NCI-H69 (cell line): ENCODE measurements around the gene SIK3.
"Not testable (repeated sequence)": the region's sequence is repeated elsewhere in the genome, so short reads cannot be mapped to it uniquely, and the experiment has no call there.

Source experiments
- DNase-seq: peaks from one replicate; lab custom pipeline; 2025; lab: John Stamatoyannopoulos, UW

The SIK3 gene

DNA sequence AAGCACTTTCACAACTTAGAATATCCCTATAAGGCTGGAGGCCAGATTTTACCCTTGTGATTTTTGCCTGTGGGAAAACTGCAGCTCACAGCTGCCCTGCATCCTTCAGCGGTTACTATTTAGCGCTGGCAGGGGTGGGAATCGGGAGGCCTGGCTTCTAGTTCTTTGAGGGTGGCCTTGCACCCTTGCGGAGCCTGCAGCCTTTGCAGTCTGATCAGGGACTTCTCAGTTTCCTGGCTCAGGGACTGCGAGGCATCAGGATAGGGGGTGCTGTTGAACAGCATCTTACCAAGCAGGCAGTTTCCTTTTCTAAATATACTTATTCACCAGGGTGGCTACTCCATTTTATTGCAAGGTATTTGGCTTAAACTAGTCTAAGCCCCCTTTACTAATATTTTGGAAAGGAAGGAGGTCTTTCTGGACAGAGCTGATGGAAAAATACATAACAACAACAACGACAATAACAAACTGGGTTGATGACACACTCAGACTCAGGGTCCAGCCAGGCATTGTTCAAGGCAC is 257.9 kb downstream of the SIK3 start:
- DNase-seq: peak; percentile 37

DNA sequence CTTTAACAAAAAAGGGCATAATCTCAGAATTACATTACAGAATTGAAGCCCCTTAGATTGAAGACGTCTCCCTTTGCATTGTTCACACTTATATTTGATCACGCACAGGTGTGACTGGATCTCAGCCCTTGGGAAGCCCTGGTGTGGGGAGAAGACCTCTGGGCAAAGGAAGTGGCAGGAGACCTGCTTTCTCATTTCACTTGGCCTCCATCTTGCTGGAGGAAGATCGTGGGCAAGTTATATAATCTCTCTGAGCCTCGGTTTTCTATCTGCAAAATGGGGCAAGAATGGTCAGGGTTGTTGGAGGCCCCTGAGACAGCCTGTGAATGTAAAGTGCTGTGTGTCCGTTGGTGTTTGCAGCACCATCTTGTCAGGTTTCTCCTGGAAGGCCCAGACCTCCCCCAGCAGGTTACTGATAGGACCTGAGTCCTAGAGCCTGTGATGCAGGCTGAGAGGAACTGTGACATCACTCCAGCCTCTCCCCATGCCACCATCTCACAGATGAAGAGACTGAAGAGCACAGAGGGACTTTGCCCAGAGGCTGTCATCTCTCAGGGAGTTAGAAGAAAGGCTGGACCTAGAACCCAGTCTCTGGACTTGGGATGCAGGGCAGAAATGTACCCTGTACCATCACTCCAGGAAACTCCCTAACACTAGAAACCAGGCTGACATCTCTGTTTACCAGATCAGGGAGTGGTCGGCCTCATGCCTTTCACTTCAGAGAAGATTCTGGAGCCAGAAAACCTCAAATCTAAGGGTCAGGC is 259.7 kb downstream of the SIK3 start:
- DNase-seq: no peak

DNA sequence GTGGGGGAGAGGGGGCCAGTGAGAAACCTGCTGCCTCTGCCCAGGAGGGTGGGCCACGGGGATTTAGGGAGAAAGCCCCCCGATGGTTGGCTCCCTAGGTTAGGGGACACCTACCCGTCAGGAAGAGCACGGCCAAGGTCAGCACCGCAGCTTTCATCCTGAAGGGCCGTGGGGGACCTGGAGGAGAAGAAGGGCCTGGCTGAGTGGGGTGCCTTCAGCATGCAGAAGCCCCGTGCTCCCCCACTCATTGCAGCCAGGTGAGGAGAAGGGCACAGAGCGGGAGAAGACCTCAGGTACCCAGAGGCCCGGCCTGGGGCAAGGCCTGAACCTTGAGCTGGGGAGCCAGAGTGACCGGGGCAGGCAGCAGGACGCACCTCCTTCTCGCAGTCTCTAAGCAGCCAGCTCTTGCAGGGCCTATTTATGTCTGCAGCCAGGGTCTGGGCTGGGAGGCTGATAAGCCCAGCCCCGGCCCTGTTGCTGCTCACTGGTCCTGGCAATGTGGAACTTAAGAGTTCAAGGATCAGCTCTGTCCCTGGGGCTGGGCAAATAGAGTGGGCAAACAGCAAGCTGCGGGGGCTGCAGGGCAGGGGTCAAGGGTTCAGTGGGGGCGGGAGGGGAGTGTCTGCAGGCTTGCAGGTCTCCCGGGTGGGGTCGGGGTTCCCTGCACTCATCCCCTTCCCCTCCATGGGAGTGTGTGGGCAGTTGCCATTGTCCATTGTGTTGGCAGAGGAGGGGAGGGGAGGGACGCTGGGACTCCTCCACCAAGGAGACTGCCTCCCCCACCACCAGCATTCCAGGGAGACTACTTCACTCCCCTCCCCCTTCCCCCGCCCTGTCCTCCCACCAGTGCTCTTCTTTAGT is 260.8 kb downstream of the SIK3 start, which contains the start of gene APOA1:
Gene APOA1, minus strand, starts transcription at position 392 of the 861 bp plus-strand sequence. Its CDS starts 235 bp downstream, at position 157.
- no peak for DNase-seq

DNA sequence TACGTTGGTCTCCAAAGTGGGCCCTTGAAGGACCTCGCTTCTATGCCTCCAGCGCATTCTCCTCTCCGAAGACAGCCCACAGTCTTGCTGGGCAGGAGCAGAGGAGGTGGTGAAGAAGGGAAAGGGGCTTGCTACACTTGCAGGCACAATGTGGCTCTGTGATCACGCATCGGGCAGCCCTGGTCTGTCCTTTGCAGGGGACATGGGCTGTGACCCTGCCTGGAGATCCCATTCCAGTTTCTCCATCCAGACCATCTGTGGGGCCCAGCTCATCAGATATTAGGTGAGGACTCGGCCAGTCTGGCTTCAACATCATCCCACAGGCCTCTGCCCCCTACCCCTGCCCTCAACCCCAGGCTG is 261.6 kb downstream of the SIK3 start:
- DNase-seq: no peak

DNA sequence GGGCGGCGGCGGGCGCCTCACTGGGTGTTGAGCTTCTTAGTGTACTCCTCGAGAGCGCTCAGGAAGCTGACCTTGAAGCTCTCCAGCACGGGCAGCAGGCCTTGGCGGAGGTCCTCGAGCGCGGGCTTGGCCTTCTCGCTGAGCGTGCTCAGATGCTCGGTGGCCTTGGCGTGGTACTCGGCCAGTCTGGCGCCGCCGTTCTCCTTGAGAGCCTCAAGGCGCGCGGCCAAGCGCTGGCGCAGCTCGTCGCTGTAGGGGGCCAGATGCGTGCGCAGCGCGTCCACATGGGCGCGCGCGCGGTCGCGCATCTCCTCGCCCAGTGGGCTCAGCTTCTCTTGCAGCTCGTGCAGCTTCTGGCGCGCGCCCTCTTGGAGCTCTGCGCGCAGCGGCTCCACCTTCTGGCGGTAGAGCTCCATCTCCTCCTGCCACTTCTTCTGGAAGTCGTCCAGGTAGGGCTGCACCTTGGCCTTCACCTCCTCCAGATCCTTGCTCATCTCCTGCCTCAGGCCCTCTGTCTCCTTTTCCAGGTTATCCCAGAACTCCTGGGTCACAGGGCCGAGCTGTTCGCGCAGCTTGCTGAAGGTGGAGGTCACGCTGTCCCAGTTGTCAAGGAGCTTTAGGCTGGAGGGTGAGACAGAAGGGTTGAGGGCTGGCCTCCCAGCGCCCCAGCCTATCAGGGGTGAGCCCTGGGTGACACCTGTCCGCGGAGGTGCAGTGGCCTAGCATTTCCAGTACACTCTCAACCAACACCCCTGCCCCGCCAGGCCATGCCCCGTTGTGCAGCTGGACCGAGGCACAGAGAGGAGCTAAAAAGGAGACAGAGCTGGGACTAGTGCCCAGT is 262.2 kb downstream of the SIK3 start:
- DNase-seq: peak; percentile 99

DNA sequence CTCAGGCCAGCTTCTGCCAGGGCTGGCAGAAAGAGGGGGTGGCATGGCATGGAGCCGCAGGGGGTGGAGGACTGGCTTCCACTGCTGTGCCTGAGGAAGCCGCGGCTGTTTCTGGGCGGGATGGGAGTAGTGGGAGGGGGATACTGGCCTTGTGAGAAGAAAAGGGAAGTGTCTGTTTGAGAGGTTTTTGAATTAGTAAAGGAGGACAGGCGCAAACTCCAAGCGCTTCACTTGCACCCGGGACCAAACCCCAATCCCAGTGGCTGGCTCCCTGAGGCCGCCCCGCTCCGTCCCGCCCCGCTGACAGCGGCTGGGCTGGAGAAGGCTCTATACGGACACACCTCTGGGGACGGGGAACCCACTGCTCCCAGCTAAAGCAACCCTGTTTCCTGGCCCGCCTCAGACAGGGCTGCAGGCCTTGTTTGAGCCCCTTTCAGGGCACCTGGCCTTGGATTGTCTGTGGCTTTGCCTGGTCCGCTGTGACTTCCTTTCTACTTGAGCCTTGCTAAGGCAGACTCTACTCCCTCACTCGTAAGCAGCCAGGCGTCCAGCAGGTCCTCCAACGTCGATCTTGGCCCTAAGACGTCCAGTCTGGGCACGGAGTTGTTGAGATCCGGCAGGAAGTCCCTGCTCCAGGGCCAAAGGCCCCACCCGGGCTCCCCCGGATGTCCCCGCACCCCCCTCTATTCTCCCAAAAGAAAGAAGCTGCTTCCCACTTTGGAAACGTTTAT is 263.0 kb downstream of the SIK3 start:
- peak; percentile 27 for DNase-seq

DNA sequence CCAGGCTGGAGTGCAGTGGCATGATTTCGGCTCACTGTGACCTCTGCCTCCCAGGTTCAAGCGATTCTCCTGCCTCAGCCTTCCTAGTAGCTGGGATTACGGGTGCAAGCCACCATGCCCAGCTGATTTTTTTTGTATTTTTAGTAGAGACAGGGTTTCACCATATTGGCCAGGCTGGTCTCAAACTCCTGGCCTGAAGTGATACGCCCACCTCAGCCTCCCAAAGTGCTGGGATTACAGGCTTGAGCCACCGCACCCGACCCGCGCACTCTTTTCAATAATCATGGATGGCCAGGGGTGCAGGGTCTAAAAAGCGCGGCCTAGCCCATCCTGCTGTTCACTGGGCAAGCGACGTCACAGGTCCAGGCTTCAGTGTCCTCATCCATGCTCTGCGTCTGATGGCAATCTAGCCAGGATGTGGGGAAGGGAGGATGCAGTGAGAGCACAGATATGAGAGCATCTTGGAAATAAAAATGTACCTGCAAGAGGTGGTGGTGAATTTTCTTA is 263.6 kb downstream of the SIK3 start:
- DNase-seq: not testable (repeated sequence)

DNA sequence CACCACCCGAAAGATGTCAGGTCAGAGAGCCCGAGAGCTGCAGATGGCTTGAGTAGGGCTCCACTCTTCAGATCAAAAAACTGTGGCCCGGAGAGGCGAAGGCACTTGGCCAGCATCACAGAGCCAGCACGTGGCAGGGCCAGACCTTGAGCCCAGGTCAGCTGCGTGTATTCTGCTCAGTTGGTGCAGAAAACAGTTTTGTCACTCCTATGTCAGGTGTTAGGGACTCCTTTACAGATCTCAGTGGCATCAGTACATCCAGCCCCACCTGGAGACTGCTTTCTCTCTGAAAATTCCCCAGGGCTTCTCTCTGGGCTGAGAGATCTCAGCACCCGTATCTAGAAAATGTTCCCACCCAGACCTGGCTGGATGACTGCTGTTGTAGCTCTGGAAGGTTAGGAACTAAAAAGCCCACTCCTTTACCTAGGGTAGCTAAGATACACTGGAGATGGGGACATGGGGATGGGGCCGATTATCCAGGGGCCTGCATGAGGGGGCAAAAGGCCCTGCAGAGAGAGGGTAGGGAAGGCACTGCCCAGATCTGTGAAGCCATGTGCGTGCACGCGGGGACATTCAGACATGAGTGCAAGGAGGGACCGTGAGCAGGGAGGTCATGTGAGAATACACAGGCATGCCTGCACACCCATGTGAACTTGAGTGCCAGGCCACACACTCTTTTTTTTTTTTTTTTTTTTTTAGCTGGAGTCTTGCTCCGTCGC is 264.3 kb downstream of the SIK3 start:
- no peak for DNase-seq

DNA sequence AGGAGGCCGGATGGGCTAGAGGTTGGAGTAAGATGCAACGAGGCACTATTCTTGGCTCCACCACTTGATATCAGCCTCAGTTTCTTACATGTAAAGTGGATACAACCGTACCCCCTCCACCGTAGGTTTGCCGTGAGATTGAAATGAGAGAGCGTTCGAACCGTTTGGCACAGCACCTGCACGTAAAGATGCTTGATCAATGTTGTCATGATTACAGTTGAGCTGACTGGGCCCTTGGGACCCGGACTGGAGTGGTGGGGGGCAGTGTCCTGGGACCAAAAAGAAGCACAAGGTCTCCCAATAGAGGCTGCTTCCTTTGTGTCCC is 264.8 kb downstream of the SIK3 start:
- DNase-seq: no peak

DNA sequence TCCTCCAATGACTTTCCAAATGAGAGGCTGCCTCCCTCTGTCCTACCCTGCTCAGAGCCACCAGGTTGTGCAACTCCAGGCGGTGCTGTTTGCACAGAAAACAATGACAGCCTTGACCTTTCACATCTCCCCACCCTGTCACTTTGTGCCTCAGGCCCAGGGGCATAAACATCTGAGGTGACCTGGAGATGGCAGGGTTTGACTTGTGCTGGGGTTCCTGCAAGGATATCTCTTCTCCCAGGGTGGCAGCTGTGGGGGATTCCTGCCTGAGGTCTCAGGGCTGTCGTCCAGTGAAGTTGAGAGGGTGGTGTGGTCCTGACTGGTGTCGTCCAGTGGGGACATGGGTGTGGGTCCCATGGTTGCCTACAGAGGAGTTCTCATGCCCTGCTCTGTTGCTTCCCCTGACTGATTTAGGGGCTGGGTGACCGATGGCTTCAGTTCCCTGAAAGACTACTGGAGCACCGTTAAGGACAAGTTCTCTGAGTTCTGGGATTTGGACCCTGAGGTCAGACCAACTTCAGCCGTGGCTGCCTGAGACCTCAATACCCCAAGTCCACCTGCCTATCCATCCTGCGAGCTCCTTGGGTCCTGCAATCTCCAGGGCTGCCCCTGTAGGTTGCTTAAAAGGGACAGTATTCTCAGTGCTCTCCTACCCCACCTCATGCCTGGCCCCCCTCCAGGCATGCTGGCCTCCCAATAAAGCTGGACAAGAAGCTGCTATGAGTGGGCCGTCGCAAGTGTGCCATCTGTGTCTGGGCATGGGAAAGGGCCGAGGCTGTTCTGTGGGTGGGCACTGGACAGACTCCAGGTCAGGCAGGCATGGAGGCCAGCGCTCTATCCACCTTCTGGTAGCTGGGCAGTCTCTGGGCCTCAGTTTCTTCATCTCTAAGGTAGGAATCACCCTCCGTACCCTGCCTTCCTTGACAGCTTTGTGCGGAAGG is 265.6 kb downstream of the SIK3 start:
- peak; percentile 75 for DNase-seq

DNA sequence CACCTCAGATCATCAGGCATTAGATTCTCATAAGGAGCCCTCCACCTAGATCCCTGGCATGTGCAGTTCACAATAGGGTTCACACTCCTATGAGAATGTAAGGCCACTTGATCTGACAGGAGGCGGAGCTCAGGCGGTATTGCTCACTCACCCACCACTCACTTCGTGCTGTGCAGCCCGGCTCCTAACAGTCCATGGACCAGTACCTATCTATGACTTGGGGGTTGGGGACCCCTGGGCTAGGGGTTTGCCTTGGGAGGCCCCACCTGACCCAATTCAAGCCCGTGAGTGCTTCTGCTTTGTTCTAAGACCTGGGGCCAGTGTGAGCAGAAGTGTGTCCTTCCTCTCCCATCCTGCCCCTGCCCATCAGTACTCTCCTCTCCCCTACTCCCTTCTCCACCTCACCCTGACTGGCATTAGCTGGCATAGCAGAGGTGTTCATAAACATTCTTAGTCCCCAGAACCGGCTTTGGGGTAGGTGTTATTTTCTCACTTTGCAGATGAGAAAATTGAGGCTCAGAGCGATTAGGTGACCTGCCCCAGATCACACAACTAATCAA is 266.4 kb downstream of the SIK3 start:
- DNase-seq: no peak

DNA sequence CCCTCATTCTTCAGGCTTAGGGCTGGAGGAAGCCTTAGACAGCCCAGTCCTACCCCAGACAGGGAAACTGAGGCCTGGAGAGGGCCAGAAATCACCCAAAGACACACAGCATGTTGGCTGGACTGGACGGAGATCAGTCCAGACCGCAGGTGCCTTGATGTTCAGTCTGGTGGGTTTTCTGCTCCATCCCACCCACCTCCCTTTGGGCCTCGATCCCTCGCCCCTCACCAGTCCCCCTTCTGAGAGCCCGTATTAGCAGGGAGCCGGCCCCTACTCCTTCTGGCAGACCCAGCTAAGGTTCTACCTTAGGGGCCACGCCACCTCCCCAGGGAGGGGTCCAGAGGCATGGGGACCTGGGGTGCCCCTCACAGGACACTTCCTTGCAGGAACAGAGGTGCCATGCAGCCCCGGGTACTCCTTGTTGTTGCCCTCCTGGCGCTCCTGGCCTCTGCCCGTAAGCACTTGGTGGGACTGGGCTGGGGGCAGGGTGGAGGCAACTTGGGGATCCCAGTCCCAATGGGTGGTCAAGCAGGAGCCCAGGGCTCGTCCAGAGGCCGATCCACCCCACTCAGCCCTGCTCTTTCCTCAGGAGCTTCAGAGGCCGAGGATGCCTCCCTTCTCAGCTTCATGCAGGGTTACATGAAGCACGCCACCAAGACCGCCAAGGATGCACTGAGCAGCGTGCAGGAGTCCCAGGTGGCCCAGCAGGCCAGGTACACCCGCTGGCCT is 267.9 kb downstream of the SIK3 start:
- no peak for DNase-seq

DNA sequence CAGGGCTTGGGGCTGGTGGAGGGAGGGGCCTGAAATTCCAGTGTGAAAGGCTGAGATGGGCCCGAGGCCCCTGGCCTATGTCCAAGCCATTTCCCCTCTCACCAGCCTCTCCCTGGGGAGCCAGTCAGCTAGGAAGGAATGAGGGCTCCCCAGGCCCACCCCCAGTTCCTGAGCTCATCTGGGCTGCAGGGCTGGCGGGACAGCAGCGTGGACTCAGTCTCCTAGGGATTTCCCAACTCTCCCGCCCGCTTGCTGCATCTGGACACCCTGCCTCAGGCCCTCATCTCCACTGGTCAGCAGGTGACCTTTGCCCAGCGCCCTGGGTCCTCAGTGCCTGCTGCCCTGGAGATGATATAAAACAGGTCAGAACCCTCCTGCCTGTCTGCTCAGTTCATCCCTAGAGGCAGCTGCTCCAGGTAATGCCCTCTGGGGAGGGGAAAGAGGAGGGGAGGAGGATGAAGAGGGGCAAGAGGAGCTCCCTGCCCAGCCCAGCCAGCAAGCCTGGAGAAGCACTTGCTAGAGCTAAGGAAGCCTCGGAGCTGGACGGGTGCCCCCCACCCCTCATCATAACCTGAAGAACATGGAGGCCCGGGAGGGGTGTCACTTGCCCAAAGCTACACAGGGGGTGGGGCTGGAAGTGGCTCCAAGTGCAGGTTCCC is 268.6 kb downstream of the SIK3 start, which contains the start of gene APOC3:
Gene APOC3, plus strand, starts transcription at position 383 of the 659 bp plus-strand sequence. CDS start 676 bp downstream, outside the sequence.
- peak; percentile 16 for DNase-seq

DNA sequence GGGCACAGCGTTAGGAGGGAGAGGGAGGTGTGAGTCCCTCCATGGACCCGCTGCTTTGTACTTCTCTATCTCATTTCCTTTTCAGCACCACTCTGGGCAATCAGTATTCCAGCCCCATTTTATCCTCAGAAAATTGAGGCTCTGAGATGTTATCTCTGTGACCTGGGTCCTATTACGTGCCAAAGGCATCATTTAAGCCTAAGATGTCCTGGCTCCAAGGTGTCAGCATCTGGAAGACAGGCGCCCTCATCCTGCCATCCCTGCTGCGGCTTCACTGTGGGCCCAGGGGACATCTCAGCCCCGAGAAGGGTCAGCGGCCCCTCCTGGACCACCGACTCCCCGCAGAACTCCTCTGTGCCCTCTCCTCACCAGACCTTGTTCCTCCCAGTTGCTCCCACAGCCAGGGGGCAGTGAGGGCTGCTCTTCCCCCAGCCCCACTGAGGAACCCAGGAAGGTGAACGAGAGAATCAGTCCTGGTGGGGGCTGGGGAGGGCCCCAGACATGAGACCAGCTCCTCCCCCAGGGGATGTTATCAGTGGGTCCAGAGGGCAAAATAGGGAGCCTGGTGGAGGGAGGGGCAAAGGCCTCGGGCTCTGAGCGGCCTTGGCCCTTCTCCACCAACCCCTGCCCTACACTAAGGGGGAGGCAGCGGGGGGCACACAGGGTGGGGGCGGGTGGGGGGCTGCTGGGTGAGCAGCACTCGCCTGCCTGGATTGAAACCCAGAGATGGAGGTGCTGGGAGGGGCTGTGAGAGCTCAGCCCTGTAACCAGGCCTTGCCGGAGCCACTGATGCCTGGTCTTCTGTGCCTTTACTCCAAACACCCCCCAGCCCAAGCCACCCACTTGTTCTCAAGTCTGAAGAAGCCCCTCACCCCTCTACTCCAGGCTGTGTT is 269.4 kb downstream of the SIK3 start:
- DNase-seq: no peak

DNA sequence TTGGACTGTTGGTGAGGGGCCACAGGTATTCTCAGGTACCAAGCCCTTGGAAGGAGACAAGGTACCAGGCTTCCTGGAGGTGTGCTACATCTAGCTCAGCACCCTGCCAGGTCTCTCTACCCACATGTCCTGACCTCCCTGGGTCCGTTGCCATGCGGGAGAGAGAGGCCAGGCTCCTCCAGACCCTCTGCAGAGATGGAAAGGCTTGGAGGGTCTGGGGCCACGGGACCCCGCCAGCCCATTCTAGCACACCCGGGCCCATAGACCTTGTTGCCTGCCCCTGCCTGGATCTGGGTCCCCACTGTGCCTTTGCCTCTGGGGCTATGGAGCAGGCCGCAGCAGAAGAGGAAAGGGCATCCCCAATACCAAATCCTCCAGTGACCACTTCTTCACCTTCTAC is 270.8 kb downstream of the SIK3 start:
- no peak for DNase-seq

DNA sequence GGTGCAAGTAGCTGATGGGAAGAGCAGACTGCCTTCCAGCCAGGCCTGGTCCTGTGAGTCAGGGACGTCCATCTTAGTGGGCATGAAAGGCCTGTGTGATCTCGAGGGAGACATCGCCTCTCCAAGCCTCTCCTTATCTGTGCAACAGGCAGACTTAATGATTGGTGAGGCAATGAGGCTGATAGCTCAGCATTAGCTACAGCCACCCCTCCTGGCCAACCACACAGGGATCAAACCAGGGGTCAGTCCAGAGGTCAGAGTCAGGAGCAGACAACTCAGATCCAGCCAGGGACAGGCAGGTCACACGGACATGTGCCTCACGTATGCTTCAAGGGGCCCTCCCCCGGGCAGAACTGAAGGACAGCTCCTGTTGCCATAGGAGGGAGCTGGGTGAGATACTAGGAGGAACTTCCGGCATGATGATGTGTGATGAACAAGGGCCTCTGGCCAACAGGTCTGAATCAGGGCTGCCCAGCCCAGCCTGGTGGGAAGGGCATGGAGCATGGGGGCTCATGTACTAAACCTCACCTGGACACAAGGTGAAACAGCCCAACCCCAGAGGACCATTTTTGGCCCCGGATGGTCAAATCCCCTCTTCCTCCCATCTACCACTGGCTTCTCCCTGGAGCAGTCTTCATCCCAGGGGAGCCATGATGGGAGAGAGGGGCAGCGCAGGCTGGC is 271.3 kb downstream of the SIK3 start:
- DNase-seq: no peak
